ENCODE results near the gene P4HB.

Gene P4HB

DNA sequence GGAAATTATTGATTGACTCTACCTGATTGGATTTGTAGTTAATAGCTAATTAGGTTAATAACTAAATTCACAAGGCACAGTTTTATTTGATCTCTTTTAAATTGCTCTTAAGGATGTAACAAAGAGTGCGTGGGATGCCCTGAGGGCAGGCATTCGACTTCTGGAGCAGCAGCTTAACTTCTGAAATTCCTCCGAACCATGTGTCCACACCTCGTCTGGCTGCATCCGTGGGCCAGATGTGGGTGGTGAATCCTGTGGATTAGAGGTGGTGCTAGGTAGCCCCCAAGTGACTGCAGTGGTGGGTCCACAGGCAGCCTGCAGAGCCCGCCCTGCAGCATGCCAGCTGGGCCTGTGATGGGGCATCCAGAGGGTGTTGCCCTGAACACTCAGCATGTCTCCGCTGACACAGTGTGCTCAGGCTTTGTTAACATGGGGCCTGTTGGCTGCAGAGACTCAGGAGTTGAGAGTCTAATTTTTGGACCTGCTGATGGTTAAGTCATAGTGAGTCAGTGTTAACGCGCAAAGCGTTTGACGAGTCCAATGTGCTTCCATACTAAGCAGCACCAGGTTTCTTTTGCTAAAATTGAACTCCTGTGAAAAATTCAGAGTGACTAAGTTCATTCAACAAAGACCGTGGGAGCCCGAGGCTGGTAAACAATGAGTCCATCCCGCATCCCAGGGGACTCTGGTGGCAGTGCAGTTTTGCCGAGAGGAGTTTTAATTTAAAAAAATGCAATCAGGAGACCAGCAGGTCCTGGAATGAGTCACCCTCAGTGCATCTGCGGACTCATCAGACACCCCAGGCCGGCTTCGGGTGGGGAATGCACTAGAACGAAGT is 37.9 kb upstream of the P4HB start:
- DNase-seq (ENCODE audit: low read depth in 2 of 2) = no peak

- DNase-seq (ENCODE audit: low read depth in 2 of 2) = no peak
Measured at GRCh38 chr17:81895400-81895799, 35.1 kb upstream of the P4HB start.

- DNase-seq (ENCODE audit: low read depth in 2 of 2) = no peak
Measured at GRCh38 chr17:81891303-81891552, 30.9 kb upstream of the P4HB start.

DNA sequence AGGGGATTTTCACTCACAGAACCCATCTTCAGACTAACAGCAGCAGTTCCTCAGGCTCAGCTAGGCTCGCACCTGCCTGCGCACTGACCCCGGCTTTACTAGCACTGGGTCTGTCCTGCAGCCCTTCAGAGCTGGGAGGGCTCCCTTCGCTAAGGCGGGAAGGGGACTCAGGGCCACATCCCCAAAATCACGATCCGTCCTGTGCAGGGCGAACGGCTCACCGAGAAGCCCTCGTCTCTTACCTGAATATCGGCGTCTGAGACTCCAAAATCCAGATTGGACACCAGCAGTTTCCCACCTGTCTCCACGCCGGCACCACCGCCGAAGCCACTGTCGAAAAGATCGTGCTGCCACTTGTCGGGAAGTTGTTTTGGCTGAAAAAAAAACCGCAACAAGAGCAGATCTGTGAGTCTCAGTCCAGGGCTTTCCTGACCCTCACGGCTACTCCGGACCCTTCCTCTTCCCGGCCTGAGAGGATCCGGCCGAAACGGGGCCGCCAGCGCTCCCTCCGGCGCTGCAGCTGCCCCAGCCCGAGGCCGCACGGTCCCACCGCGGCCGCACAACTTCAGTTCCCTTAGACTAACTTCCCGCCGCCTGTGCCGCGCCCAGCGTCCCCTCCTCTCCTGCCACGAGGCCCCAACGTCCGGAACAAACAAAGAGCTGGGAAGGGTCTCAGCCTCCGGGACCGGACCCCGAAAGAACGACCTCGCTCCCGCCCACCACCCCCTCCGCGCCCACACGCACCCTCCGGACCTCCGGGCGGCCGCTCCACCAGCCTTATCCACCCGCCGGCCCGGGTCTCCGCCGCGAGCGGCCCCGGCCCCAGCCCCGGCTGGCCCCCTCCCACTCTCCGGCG is 30.3 kb upstream of the P4HB start:
- DNase-seq (ENCODE audit: low read depth in 2 of 2) = no peak

- no peak for DNase-seq (ENCODE audit: low read depth in 2 of 2)
Measured at GRCh38 chr17:81889602-81890001, 29.3 kb upstream of the P4HB start.

DNA sequence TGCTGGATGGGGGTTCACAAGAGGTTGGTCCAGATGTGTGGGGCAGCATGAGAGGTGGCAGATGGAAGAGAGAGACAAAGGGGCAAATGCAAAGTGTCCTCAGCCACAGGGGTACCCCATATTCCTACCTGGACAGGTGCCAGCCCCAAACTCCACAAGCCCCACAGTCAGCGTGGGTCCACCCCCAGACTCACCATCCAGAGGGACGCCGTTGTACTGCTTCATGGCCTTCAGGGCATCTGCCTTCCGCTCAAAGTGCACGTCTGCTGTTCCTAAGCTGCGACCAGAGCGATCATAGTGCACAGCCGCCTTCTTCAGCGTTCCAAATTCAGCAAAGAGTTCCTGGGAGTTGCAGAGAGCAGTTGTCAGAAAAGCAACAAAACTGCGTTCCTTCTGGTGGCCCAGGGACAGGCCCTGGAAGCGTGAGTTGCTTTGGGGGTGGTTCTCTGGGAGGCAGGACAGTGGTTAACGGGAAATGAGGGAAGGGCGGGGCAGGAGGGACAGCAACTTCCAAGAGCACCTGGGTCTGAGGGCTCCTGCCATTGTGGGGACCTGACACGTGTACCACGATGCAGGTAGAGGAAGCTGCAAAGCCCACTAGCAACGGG is 28.8 kb upstream of the P4HB start:
- DNase-seq (ENCODE audit: low read depth in 2 of 2) = no peak

DNA sequence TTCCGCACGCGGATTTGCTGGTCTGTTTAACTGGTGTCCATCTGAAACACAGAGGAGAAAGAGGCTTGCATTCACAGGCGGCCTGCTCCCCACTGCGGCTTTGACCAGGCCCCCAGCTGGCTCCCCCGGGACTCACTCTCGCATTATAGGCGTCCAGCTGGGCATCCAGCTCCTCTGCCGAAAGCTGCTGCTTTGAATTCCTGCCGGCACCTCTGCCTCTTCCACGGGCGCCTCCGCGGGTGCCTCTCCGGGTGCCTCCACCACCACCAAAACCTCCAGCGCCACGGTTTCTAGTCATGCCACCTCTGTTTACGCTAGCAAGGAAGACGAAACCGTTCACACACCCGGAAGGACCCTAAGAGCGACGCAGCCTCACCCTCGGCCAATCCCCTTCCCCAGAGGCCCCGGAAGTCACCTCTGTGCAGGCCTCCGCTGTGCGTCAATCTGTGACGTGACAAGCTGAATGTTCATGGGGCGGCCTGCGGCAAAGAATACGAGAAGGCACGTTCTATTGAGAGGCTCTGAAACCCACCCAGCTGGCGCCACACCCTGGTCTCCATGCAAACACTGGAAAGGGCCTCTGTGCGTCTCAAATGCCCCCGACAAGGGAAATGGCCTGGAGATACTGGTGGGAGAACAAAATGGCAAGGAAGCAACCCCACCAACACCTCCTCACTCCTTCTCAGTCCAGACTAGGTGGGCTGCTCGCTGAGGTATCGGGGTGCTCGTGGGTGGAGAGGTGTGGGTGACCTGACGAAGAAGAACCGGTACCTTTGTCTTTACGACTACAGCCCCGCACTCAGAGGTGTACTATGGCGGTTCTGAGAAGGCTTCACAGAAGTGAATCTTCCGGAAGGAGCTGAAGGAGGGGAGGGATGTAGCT is 28.0 kb upstream of the P4HB start:
- DNase-seq (ENCODE audit: low read depth in 2 of 2) = no peak

GRCh38 chr17:81885869-81886548 is 25.7 kb upstream of the P4HB start:
- DNase-seq (ENCODE audit: low read depth in 2 of 2) = no peak

DNA sequence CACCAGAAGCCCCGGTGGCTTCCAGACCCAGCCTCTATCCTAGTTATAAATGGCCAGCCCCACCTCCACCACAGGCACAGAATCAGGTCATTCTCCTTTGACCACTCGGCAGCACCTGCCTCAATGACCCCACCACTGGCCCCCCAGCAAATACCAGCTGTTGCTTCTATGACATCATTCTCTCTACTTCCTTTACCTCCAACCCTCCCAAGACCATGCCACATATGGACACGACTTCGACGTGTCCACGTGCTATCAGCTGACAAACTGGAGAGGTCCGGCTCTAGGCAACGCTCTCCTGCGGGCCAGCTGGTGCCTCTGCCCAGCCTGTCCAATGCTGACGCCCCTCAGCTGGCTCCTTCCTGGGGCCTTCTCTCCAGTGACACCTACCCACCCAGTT is 25.1 kb upstream of the P4HB start:
- DNase-seq (ENCODE audit: low read depth in 2 of 2) = no peak

DNA sequence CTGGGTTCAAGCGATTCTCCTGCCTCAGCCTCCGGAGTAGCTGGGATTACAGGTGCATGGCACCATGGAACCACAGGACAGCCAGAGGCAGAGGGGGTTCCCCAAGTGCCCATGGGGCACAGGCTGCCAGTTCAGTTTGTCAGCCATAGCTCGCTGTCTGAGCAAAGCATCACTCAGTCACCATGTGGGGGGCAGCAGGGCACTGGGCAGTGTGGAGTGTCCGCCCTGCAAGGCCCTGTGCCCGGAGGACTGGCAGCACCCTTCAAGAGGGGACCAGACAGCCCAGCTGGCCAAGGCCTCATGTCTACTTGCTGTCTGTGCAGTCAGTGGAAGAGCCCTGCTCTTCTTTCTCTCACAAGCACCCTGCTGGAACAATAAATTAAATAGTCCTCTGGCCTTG is 24.6 kb upstream of the P4HB start:
- no peak for DNase-seq (ENCODE audit: low read depth in 2 of 2)

DNA sequence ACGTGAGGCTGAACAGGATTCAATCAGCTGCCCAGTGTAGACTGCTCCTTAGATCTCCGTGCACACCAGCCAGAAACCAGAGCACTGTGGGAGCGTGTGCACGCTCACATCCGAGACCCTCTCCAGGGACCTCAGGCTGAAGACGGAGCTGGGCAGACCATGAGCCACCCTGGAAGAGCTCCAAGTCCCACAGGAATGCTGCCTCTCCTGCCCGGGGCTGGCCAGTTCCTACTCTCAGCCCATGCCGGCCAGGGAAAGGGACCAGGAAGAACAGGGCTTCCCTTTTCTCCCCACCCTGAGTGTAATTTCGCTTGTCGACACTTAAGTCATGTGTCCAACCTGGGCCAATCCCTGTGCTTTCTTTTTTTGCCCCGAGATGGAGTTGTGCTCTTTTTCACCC is 24.2 kb upstream of the P4HB start:
- no peak for DNase-seq (ENCODE audit: low read depth in 2 of 2)

GRCh38 chr17:81879121-81879520 is 18.8 kb upstream of the P4HB start:
- DNase-seq (ENCODE audit: low read depth in 2 of 2) = no peak

GRCh38 chr17:81878294-81878693 is 18.0 kb upstream of the P4HB start:
- DNase-seq (ENCODE audit: low read depth in 2 of 2) = no peak

DNA sequence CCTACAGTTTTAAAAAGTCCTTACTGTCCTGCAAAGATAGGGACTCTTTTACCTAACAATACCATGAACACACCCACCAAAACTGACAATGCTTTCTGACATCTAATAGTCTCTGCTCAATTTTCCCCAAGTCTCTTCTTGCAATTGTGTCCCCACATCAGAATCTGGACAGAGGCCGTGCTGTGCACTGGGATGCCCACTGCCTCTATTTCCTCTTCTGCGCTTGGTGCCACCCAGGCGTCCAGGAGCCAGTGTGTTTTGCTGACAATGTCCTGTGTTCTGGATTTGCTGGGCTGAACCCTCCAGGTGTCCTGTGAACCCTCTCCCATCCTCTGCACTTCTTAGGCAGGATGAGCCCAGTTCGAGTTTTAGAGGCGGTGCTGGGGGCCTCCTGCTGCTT is 17.2 kb upstream of the P4HB start:
- DNase-seq (ENCODE audit: low read depth in 2 of 2) = no peak

DNA sequence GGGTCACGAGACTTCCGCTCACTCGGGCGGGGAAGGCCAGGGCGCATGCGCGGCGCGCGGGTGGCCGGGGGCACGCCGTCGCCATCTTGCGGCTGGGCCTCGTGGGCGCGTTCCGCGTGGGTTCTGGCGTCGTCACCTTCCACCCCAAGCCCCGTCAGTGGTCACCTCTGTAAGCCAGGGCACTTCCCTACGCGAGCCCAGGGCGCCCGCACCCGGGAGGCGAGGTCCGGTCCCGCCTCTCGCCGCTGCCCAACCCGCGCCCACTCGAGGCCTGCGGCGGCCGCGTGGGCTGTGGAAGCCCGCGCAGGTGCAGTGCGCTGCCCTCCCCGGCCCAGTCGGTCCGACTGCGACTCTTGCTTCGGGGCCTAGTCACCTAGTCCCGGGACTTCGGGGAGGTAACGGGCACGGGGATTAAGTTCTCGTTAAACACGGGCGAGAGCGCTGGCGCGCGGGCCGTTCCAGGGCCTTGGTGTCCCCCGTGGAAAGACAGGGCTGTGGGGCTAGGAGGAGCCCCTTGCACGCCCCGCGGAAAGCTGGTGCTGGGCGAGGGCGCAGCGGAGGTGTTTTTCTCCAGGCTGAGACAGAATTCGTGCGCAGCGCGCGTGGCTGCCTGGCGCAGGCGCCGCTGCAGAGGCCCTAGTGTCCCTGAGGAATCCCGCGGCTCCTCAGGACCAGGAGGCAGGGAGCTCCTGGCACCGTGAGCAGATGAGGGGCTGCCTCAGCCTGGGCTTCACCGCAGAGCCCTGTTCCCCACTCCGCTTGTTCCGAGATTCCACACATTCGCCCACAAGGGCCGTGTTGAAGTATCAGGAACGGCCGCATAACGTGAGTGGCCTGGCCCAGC is 11.3 kb upstream of the P4HB start:
- DNase-seq (ENCODE audit: low read depth in 2 of 2) = peak; percentile 89 to 94

DNA sequence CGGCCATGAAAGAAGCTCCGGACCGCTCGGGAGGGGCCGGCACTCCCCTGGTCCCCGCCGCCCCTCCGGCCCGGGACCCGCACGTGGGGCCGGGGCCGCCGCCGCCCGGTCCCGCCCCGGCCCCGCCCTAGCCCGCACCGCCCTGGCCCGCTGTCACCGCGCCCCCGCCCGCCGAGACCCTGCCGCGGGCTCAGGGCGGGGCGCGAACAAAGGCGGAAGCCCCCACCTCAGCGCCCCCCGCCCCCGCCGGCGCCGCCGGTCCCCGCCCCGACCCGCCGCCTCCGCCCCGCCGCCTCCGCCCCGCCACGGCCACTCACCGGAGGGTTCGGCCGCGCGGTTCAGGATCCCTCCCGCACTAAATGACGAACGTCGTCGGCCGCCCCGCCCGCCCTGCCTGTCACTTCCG is 10.6 kb upstream of the P4HB start, which contains the start of gene ARHGDIA:
TSS of gene ARHGDIA (minus strand) at position 357 of the 406 bp plus-strand sequence. CDS start 1,407 bp downstream, outside the sequence.
- no peak for DNase-seq (ENCODE audit: low read depth in 2 of 2)

GRCh38 chr17:81870131-81870980 is 10.0 kb upstream of the P4HB start:
- DNase-seq (ENCODE audit: low read depth in 2 of 2) = no peak

DNA sequence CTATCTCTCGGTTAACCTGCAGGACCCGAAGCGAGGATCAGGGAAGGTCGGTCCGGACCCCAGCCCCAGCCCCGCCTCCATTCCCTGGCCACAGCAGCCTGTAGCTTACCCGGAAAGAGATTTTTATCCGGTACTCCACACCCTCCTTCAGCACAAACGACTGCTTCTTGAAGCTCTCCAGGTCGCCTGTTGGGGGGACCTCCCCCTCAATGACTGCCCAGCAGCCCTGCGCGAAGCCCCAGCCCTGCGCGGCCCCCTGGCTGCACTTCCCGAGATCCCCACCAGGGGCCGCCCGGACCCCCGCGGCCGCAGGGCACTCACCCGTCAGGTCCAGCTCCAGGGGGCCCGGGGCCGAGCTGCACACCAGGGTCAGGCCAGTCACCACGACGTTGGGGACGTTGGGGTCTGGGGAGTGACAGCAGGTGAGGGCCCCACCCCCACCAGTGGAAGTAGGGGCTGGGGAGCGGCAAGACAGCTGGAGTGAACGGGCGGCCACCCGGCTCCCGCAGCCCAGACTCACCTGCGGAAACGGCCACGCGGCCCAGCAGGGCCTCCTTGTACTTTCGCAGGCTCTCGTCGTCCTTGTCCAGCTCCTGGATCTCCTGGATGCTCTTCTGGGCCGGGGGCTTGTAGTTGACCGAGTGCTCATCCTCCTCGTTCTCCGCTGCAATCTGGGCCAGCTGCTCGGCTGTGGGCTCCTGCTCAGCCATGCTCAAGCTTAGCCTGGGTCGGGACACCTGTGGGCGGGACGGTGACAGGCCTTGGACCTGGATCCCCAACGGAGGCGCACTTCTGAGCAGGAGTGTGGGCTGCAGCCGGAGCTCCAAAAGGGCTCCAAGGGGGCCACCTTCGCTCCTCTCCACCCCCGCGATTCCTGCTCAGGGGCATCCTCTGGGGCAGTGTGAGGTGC is 9.1 kb upstream of the P4HB start:
- no peak for DNase-seq (ENCODE audit: low read depth in 2 of 2)

Measured in stimulated activated CD8-positive, alpha-beta memory T cell treated with anti-CD3 and anti-CD28 coated beads, Interleukin-2, amount 100 ng/mL, for 1 hour (primary cell).